ENCODE results near the gene ARSA.
A peak's percentile ranks its signal among the peaks of the same experiment; 100 is the strongest.

The ARSA gene

GRCh38 chr22:50586416-50586815 lies 41.5 kb downstream of the ARSA start:
- H3K36me3 ChIP-seq = no peaks in the 10 kb centered on the region
- H3K9me3 ChIP-seq = no peaks in the 10 kb centered on the region
- no peaks in the 10 kb centered on the region for H3K27me3 ChIP-seq
- H3K4me1 ChIP-seq (ENCODE audit: control insufficient read depth in 1 of 2, insufficient read depth in 1 of 2, low read depth in 1 of 2, low read length in 1 of 2) = peaks cover 15 to 16% of the 10 kb centered on the region in 2 experiments
- no peak overlapping the region for H3K4me3 ChIP-seq (ENCODE audit: low read depth in 1 of 2, low read length in 1 of 2)
- TF ChIP-seq CTCF (IDR thresholded peaks at IDR 0.05) = no peak
- no peak overlapping the region for H3K27ac ChIP-seq

- Histone ChIP-seq H3K9me3 (no peaks in the 10 kb centered on the region), H3K4me1 (ENCODE audit: control insufficient read depth in 1 of 2, insufficient read depth in 1 of 2, low read depth in 1 of 2, low read length in 1 of 2) (peaks cover 19% of the 10 kb centered on the region in 2 experiments), H3K36me3 (peaks cover 5% of the 10 kb centered on the region), H3K4me3 (ENCODE audit: low read depth in 1 of 2, low read length in 1 of 2) (no peak overlapping the region), H3K27me3 (no peaks in the 10 kb centered on the region), H3K27ac (no peak overlapping the region)
- no peak for TF ChIP-seq CTCF (IDR thresholded peaks at IDR 0.05)
Measured at GRCh38 chr22:50585781-50586180, 42.2 kb downstream of the ARSA start.

- Histone ChIP-seq H3K9me3 (no peaks in the 10 kb centered on the region), H3K4me1 (ENCODE audit: control insufficient read depth in 1 of 2, insufficient read depth in 1 of 2, low read depth in 1 of 2, low read length in 1 of 2) (peaks cover 19% of the 10 kb centered on the region in 2 experiments), H3K36me3 (peaks cover 9% of the 10 kb centered on the region), H3K27me3 (no peaks in the 10 kb centered on the region), H3K27ac (no peak overlapping the region), H3K4me3 (ENCODE audit: low read depth in 1 of 2, low read length in 1 of 2) (no peak overlapping the region)
- TF ChIP-seq CTCF (IDR thresholded peaks at IDR 0.05) = no peak
Measured at GRCh38 chr22:50585238-50585637, 42.7 kb downstream of the ARSA start.

- Histone ChIP-seq H3K27ac (no peak overlapping the region), H3K36me3 (peaks cover 18% of the 10 kb centered on the region), H3K27me3 (no peaks in the 10 kb centered on the region), H3K9me3 (no peaks in the 10 kb centered on the region), H3K4me1 (ENCODE audit: control insufficient read depth in 1 of 2, insufficient read depth in 1 of 2, low read depth in 1 of 2, low read length in 1 of 2) (peaks cover 19% of the 10 kb centered on the region in 2 experiments), H3K4me3 (ENCODE audit: low read depth in 1 of 2, low read length in 1 of 2) (no peak overlapping the region)
- TF ChIP-seq CTCF (IDR thresholded peaks at IDR 0.05) = no peak
Measured at GRCh38 chr22:50584106-50585096, 43.6 kb downstream of the ARSA start.

- Histone ChIP-seq H3K27me3 (peaks cover 4% of the 10 kb centered on the region), H3K27ac (peak overlapping the region; percentile 98), H3K9me3 (no peaks in the 10 kb centered on the region), H3K4me3 (ENCODE audit: low read depth in 1 of 2, low read length in 1 of 2) (peak overlapping the region; percentile 94 to 99), H3K36me3 (peaks cover 28% of the 10 kb centered on the region), H3K4me1 (ENCODE audit: control insufficient read depth in 1 of 2, insufficient read depth in 1 of 2, low read depth in 1 of 2, low read length in 1 of 2) (peaks cover 19% of the 10 kb centered on the region in 2 experiments)
- no peak for TF ChIP-seq CTCF (IDR thresholded peaks at IDR 0.05)
Measured at GRCh38 chr22:50583294-50583861, 44.6 kb downstream of the ARSA start.

Measured in neutrophil (primary cell).